ENCODE measurements around the gene PCNX1.

PCNX1 gene

DNA sequence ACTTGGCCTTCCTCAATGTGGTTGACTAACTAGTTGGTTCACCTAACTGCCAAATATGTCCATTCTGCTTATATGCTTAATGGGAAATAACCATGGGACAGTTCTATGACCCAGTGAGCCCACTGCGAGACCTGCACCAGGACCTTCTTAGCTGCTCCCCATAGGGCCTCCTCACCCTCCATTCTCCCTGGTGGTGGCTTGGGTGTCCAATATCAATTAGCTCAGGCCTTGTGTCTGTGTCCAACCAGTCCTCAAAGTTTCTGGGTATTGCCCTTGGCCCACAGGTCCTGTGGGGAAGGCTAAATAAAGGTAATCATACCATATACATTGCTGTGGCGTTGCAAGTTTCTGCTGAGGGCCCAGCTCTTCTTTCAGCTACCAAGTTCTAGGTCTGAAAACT, 228.2 kb downstream of the PCNX1 start:
- no peak for TF ChIP-seq SIN3A (IDR thresholded peaks at IDR 0.05; ENCODE audit: borderline replicate concordance, insufficient read depth, low read length)
- no peak for TF ChIP-seq POLR2AphosphoS5 (IDR thresholded peaks at IDR 0.05; ENCODE audit: low read depth, low read length)
- TF ChIP-seq, protein P1, sequence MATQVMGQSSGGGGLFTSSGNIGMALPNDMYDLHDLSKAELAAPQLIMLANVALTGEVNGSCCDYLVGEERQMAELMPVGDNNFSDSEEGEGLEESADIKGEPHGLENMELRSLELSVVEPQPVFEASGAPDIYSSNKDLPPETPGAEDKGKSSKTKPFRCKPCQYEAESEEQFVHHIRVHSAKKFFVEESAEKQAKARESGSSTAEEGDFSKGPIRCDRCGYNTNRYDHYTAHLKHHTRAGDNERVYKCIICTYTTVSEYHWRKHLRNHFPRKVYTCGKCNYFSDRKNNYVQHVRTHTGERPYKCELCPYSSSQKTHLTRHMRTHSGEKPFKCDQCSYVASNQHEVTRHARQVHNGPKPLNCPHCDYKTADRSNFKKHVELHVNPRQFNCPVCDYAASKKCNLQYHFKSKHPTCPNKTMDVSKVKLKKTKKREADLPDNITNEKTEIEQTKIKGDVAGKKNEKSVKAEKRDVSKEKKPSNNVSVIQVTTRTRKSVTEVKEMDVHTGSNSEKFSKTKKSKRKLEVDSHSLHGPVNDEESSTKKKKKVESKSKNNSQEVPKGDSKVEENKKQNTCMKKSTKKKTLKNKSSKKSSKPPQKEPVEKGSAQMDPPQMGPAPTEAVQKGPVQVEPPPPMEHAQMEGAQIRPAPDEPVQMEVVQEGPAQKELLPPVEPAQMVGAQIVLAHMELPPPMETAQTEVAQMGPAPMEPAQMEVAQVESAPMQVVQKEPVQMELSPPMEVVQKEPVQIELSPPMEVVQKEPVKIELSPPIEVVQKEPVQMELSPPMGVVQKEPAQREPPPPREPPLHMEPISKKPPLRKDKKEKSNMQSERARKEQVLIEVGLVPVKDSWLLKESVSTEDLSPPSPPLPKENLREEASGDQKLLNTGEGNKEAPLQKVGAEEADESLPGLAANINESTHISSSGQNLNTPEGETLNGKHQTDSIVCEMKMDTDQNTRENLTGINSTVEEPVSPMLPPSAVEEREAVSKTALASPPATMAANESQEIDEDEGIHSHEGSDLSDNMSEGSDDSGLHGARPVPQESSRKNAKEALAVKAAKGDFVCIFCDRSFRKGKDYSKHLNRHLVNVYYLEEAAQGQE (IDR thresholded peaks at IDR 0.05; ENCODE audit: insufficient read depth in 1 of 2, low read depth in 2 of 2, low read length in 2 of 2) = no peak
- no peak for TF ChIP-seq FOXP2 (optimal IDR thresholded peaks at IDR 0.05; ENCODE audit: borderline replicate concordance, extremely low read depth, extremely low read length, insufficient read depth)
- TF ChIP-seq TAF1 (IDR thresholded peaks at IDR 0.05; ENCODE audit: borderline replicate concordance, insufficient read depth, low read length) = no peak

DNA sequence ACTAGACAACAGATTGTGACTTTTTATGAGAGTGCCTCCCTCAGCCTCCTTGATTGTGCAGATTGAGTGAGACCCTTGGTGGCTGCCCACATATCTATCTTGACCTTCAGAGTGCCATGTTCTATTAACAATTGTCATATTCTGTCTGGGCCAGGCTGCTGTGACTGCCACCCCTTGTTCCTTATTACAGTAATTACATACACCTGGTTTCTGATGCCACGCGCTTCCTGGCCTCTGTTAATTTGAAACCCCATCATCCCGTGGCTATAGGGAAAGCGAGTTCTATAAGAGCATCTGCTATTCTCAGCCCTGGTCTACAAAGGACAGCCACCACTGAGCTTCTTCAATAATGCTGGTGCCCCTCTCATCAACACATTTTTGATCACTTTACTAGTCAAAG, 228.7 kb downstream of the PCNX1 start:
- TF ChIP-seq FOXP2 (optimal IDR thresholded peaks at IDR 0.05; ENCODE audit: borderline replicate concordance, extremely low read depth, extremely low read length, insufficient read depth) = no peak
- no peak for TF ChIP-seq POLR2AphosphoS5 (IDR thresholded peaks at IDR 0.05; ENCODE audit: low read depth, low read length)
- TF ChIP-seq, protein P1 (IDR thresholded peaks at IDR 0.05; ENCODE audit: insufficient read depth in 1 of 2, low read depth in 2 of 2, low read length in 2 of 2) = no peak
- no peak for TF ChIP-seq SIN3A (IDR thresholded peaks at IDR 0.05; ENCODE audit: borderline replicate concordance, insufficient read depth, low read length)
- TF ChIP-seq TAF1 (IDR thresholded peaks at IDR 0.05; ENCODE audit: borderline replicate concordance, insufficient read depth, low read length) = no peak

DNA sequence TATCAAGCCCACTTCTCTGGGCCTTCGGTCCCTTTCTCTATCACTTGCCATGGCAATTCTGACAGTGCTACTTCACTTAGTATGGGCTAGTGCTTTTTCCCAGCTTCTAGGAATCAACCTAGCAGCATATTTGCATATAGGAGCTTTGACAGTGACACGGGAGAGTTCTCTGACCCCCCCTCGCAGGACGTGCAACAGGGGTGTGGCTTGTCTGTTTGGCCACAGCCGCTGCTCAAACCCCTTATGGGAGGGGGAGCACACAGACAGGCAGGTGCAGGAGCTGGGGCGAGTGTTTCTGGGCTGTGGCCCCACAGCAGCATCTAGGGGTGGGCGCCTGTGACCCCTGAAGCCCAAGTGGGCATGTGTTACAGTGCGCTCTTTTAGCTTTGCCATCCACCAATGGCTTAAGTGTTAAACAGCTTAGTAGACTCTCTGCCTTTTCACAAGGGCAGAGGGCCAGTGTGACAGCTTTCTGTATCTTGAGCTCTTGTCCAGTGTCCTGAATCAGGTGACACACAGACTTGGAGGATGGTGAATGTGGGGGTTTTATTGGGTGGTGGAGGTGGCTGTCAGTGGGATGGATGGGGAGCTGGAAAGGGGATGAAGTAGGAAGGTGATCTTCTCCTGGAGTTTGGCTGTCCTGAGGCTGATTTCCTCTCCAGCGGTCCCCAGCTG, 229.3 kb downstream of the PCNX1 start:
- TF ChIP-seq POLR2AphosphoS5 (IDR thresholded peaks at IDR 0.05; ENCODE audit: low read depth, low read length) = no peak
- no peak for TF ChIP-seq SIN3A (IDR thresholded peaks at IDR 0.05; ENCODE audit: borderline replicate concordance, insufficient read depth, low read length)
- no peak for TF ChIP-seq FOXP2 (optimal IDR thresholded peaks at IDR 0.05; ENCODE audit: borderline replicate concordance, extremely low read depth, extremely low read length, insufficient read depth)
- TF ChIP-seq, protein P1 (IDR thresholded peaks at IDR 0.05; ENCODE audit: insufficient read depth in 1 of 2, low read depth in 2 of 2, low read length in 2 of 2) = no peak
- no peak for TF ChIP-seq TAF1 (IDR thresholded peaks at IDR 0.05; ENCODE audit: borderline replicate concordance, insufficient read depth, low read length)

DNA sequence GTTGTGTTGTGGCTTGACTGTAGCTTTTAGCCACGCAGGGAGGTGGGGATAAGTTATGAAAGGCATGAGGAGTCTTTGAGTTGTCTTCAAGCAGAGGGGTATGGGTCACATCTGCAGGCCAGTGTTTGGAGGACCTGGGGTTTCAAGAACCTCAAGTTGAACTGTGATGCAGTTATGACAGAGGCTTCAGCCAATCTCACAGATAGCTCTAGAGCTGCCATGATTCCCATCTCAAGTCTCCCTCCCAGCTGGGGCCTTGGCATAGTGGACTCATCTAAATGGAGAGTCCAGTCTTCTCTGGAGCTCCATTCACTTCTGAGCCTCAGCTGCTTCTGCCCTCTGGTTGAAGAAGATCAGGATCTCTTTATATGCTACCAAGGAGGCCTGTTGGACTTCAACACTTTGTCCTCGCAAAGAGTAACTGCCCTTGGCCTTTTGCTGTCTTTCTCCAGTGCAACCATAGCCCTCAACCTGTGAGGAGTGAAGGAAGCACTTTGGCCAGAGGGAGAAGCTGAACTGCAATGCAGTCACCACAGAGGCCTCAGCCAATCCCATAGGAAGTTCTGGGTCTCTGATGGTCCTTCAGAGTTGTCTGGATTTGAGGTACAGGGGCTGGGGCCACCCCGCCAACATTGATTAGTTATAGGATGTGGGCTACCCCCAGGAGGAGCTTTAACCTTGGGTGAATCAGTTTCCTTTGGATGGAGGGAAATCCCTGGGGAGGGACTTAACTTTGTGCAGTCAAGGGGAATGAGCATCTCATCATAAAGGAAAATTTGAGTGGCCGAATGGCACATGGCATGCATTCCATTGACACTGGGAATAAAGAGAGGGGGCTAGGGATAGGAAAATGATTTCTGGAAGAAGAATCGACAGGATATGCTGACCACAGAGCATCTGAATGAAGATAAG, 230.5 kb downstream of the PCNX1 start:
- TF ChIP-seq SIN3A (IDR thresholded peaks at IDR 0.05; ENCODE audit: borderline replicate concordance, insufficient read depth, low read length) (no peak), TAF1 (IDR thresholded peaks at IDR 0.05; ENCODE audit: borderline replicate concordance, insufficient read depth, low read length) (no peak), POLR2AphosphoS5 (IDR thresholded peaks at IDR 0.05; ENCODE audit: low read depth, low read length) (no peak), FOXP2 (optimal IDR thresholded peaks at IDR 0.05; ENCODE audit: borderline replicate concordance, extremely low read depth, extremely low read length, insufficient read depth) (no peak)
- TF ChIP-seq, protein P1 (IDR thresholded peaks at IDR 0.05; ENCODE audit: insufficient read depth in 1 of 2, low read depth in 2 of 2, low read length in 2 of 2) = no peak

All from PFSK-1 (cell line).